Measurements from ENCODE around the gene LONP2.
"Not testable (repeated sequence)": the region's sequence is repeated elsewhere in the genome, so short reads cannot be mapped to it uniquely, and the experiment has no call there.

LONP2 gene

DNA sequence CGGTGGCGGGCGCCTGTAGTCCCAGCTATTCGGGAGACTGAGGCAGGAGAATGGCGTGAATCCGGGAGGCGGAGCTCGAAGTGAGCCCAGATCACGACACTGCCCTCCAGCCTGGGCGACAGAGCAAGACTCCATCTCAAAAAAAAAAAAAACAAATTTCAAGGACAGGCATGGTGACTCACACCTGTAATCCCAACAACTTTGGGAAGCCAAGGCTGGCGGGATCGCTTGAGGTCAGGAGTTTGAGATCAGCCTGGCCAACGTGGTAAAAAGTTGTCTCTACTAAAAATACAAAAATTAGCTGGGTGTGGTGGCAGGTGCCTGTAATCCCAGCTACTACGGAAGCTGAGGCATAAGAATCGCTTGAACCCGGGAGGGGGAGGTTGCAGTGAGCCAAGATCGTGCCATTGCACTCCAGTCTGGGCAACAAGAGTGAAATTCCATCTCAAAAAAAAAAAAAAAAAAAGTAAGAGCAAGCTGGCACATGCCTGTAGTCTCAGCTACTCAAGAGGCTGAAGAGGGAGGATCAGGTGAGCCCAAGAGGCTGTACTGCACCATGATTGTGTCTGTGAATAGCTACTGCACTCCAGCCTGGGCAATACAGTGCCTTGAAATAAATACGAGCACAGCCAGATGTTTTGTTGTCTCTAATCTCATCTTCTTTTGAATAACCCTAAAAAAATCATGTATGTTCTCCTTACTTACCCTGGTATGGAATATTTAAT is 126.7 kb downstream of the LONP2 start:
- not testable (repeated sequence) for DNase-seq

DNA sequence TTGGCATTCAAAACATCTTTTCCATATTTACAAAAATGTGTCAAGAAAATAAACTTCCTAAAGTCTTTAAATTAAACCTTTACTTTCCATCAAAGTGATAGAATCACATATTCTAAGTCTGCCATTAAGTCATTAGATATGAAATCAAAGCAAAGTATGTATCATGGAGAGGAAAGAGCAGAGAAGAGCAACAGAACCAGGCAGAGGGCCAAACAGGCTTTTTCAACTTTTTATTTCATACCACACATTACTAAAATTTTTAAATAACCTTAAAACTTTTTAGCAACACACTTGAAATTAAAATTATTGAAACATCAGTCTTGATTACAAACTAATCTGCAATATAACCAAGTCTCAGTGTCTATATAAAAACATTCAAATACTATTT is 127.3 kb downstream of the LONP2 start:
- DNase-seq: no peak

DNA sequence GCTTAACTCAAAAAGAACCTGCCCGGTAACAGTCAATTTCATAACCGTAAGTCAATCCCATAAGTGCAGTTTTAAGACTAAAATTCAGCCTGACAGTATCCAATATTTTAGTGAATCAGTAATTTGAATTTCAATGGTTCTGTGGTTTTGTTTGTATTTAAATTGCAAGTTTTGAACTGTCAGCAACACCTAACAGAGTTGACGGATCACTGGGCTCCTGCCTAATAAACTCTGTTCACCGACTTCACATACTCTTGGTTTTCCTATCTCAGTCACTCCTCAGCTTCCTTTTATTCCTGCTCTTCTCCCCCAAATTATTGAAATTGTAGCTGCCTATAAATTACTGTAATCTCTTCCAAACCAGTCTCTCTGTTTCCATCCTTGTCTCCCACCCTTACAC is 128.6 kb downstream of the LONP2 start:
- DNase-seq: no peak

- no peak for DNase-seq
Measured at GRCh38 chr16:48373258-48374029, 129.3 kb downstream of the LONP2 start.

DNA sequence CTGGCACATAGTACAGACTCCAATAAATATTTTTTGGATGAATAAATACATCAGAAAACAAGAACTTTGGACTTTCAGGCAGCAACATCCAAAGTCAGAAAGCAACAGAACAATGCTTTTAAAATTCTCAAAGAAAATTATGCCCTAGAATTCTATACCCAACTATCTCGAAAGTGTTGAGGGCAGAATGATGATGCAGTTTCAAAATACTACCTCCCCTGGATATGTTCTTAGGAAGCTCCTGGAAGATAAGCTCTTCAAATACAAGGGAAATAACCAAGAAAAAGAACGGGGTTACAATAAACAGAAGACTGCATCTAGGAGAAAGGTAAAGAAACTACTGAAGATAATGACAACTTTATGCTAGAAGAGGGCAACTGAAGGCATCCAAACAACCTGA is 130.2 kb downstream of the LONP2 start:
- no peak for DNase-seq

- not testable (repeated sequence) for DNase-seq
Measured at GRCh38 chr16:48377301-48377700, 133.2 kb downstream of the LONP2 start.

GRCh38 chr16:48378276-48378675 is 134.2 kb downstream of the LONP2 start:
- no peak for DNase-seq

DNA sequence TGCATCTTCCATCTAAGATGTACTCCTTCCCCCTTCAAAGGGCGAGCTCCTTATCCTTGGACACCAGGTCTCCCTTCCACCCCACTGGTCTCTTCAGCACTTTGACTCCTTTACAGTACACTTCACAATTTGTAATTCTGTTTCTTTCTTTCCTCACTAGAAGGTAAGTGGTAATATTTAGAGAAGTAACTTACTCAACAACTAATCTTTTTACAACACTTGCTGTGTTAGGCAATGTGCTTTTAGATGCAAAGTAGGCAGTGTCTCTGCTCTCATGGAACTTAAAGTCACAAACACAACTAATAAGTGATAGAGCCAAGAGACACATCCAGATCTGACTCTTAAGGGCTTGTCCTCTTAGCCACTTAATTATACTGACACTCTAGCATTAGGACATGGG is 134.7 kb downstream of the LONP2 start:
- no peak for DNase-seq

DNA sequence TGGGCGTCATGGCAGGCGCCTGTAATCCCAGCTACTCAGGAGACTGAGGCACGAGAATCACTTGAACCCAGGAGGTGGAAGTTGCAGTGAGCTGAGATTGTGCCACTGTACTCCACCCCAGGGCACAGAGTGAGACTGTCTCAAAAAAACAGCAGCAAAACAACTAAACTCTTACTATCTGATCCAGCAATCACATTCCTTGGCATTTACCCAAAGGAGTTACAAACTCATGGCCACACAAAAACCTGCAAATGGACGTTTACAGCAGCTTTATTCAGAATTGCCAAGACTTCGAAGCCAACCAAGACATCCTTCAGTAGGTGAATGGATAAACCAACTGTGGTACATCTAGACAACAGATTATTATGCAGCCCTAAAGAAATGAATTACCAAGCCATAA is 137.1 kb downstream of the LONP2 start:
- no peak for DNase-seq

DNA sequence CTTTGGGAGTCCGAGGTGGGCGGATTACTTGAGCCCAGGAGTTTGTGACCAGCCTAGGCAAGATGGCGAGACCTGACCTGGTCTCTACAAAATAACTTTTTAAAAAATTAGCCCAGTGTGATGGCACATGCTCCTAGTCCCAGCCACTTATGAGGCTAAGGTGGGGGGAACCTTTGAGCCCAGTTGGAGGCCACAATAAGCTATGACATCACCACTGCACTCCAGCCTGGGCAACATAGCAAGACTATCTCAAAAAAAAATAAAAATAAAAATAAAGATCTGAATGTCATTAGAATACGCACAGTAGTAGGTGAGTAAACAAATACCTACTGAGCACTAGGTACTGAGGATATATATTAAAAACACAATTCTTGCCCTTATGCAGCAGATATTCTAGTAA is 138.0 kb downstream of the LONP2 start:
- DNase-seq: no peak

DNA sequence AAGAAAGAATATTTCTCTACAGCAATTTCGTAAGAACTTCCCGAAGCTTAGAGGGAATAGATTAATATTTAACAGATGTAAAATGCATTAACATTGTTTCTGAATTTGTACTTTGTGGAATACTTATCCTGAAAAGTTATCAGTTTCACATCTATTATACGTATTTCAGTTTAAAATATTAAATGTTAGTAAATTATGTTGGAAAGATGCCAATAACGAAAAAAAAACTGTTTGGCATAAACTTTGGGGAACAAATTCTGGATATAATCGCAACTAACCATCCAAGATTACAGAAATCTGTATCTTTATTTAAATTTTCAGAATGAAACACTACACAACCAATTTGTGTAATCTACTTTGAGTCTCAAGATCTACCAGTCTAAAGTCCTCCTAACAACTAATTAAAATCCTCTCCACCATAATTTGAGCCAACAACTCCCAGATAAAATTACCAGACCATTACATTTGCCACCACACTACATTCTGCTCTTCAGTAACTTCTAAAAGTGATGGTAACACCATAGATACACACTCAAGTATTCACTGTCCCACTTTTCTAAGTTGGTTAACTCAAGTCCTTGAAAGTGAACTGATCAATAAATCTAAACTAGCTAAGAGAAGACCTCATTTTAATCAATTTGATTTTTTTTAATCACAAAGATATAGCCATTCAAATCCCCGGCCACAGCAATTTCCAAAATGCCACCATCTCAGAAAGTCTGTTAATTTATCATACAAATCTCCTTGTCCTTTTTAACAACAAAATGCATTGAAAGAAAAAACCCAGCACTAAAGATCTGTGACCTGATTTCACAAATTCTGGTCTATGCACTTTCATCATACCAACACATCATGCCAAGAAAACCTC is 139.1 kb downstream of the LONP2 start:
- no peak for DNase-seq

- peak in 5 of 14 donors; percentile 11 to 69 (median 55) for DNase-seq
Measured at GRCh38 chr16:48383877-48384519, 139.9 kb downstream of the LONP2 start.

GRCh38 chr16:48384520-48385252 is 140.6 kb downstream of the LONP2 start:
- peak in 11 of 14 donors; percentile 51 to 80 (median 69) for DNase-seq

GRCh38 chr16:48385253-48386150 is 141.4 kb downstream of the LONP2 start, which contains the start of gene SIAH1:
Gene SIAH1 (minus strand): TSS chr16:48385413. CDS start chr16:48362428, 22,985 bp downstream.
- peak; percentile 20 to 92 (median 71) for DNase-seq

DNA sequence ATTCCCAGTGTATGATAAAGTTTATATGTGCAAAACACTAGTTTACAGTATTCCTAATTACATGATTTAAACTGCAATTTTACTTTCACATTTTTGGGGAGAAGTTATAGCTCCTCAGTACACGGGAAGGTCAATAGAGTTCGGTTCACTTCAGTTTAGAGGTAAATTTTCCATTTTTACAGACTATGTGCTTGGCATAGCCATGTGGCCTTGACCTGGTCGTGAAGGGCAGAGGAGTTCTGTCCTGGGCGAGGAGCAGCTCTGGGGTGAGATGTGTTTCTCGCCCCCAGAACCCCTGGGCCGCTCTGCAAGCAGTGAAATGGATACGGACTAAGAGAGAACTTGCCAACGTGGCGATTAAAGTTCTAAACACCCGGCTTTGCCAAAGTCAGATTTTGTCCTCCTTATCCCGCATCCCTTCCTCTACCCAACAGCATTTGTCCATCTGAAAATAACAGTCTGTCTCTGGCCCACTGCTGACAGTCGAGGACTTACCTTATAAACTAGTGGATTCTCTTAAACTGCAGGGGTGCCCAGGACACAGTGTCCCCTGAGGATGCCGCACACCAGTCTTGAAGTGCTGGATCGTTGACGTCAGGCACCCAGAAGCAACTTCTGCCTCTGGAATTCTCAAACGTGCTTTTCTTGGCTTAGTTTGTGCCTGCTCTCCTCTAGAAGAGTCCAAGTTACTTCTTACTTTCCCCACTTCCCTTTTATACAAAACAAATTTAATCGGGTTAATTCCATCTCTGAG is 142.6 kb downstream of the LONP2 start:
- no peak for DNase-seq

DNA sequence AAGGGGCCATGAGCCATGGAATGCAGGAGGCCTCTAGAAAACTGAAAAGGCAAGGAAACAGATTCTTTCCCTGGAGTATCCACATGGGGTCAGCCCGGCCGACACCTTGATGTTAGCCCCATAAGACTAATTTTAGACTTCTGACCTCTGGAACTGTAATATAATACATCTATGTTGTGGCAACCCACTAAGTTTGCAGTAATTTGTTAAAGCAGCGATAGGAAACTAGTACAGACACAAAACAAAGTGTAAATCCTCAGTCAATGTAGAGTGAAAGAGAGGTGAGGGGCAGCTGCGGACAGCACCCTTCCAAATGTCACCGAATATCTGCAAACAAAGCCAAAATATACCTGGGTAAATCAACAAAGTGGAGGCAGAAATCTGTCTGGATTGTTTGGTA is 148.3 kb downstream of the LONP2 start:
- DNase-seq: no peak

- peak in 12 of 14 donors; percentile 21 to 79 (median 56) for DNase-seq
Measured at GRCh38 chr16:48393485-48394354, 149.6 kb downstream of the LONP2 start.

DNA sequence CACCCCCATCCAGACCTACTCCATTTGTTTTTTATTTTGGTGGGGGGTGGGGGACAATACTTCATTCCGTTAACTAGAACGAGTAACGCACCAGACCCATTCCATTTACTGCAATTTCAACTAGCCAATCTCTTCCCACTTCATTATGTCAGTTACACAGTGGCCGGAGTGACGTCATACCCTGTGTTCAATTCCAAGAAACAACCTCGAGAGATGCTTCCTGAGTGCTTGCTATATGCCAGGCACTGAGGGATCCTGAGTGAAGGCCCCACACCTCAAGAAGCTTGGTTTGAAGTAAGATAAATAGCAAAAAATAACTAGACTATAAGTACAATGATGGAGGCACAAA is 150.2 kb downstream of the LONP2 start:
- no peak for DNase-seq

DNA sequence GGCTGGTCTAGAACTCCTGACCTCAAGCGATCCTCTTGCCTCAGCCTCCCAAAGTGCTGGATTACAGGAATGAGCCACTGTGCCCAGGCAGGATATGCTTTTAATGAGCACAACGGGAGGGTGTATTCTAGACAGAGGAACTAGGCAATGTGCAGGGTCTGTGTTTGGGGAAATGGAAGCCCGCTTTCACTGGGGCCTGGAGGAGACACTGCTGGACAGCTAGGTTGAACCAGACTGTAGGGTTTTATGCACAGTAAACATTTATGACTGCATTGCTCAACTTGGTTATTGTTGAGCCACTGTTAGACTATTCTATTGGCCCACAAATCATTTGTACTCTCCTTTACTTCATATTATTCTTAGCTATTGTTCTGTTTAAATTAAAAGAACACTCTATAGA is 151.3 kb downstream of the LONP2 start:
- DNase-seq: no peak
